Fibroblast of the aortic adventitia (primary cell): ENCODE measurements around the gene BNIP1. TPM values are rescaled to one million over a fixed set of nuclear protein-coding genes. Genes with fewer than 3 reads are reported as not detected.

ENCODE experiments used
- DNase-seq: peaks from one replicate; pipeline ENCODE4 v3.0.0-alpha.2; 2010; ENCODE audit warnings: low read depth
- H3K4me3 ChIP-seq: 2 replicates; pipeline ENCODE4 v1.5.1; 2011; ENCODE audit warnings: low read depth, mild to moderate bottlenecking, control low read depth, low read length, moderate library complexity
- CTCF ChIP-seq: IDR thresholded peaks from 2 replicates; pipeline ENCODE4 v1.5.1; 2011; ENCODE audit warnings: mild to moderate bottlenecking, low read length, control low read depth, inconsistent platforms; ENCODE audit not compliant: insufficient read depth
- total RNA-seq: library from RNA; depleted of rRNA; stranded (reverse); fragments of >200 nt; gene quantifications from 2 replicates; pipeline ENCODE4 v1.2.3, GENCODE V29; 2012; ENCODE audit warnings: low replicate concordance

BNIP1 gene
- total RNA-seq, 1 donor, result 20.9 TPM

DNA sequence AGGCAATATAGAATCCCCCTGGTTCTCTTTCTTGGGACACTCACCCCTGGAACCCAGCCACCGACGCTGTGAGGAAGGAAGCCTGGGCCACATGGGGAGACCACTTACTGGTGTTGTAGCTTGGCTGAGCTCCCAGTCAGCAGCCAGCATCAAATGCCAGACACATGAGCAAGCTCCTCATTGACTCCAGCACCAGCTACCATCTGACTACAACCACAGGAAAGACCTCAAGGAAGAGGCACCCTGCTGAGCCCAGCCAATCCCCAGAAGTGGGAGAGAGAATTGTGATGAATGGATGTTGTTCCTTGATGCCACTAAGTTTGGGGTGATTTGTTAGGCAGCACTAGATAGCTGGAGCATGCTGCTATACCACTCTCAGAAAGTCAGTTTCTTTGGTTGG, 36.0 kb downstream of the BNIP1 start:
- no peak overlapping the region for H3K4me3 ChIP-seq
- DNase-seq, result no peak
- no peak for TF ChIP-seq CTCF

DNA sequence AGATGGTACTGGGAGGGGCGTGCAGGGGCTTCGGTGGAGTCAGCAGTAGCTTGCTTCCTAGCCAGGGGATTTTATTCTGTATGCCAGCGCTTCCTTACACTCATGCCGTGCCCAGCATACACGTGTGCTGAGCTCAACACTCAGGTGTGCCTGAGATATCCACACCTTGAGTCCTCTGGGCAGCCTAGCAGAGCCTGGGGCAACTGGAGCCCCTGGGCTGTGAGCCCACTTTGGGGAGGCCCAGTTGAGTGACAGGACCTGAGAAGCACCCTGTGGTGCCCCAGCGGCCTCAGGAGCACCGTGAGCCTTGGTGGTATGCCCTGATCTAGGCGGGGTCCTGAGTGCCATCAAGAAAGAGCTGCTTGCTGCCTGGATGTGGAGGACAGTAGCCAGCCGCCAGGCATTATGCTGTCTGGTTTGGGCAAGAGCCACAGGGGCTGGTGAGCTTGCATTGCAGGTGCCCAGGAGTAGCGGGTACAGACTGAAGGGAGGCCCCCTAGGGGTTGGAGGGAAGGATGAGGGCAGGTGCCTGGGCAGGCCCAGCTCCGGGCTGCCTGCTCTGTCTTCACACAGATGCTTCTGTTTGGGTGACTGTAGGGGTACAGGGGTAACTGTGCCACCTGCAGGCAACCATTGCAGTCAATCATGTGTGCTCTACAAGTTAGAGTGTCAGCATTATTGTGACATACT, 42.9 kb downstream of the BNIP1 start:
- no peak for DNase-seq
- no peak overlapping the region for H3K4me3 ChIP-seq
- TF ChIP-seq CTCF, result no peak

GRCh38 chr5:173188280-173188679, 43.9 kb downstream of the BNIP1 start:
- no peak for DNase-seq
- TF ChIP-seq CTCF, result no peak
- no peak overlapping the region for H3K4me3 ChIP-seq

- no peak for TF ChIP-seq CTCF
- DNase-seq, result no peak
- no peak overlapping the region for H3K4me3 ChIP-seq
Measured at GRCh38 chr5:173191015-173191414, 46.7 kb downstream of the BNIP1 start.

- TF ChIP-seq CTCF, result no peak
- no peak for DNase-seq
- no peak overlapping the region for H3K4me3 ChIP-seq
Measured at GRCh38 chr5:173191561-173191960, 47.2 kb downstream of the BNIP1 start.

DNA sequence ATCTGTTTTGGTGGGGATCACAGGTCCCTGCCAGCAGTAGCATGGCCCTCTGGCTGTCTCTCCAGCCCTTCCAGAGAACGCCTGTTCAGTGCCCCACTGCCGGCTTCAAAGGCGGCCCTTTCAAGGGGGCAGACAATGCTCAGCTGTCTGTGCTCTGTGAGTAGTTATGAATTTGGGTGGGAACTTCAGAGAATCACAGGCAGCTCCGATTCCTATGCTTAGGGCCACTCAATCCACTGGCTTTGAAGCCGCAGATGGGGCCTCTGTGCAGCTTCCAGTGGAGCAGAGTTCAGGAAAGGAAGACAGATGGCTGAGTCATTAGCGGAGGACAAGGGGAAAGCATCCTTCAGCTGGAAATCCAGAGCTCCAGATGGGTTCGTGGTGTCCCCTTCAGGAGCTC, 48.2 kb downstream of the BNIP1 start:
- no peak overlapping the region for H3K4me3 ChIP-seq
- no peak for TF ChIP-seq CTCF
- no peak for DNase-seq
